Measurements from ENCODE around the gene FOXP1. TPM values are rescaled to one million over a fixed set of nuclear protein-coding genes. Genes with fewer than 3 reads are reported as not detected.

FOXP1 gene
- total RNA-seq, 3 donors from 2014 or later = 61.9 to 267 (median 146) TPM

GRCh38 chr3:71348001-71348632 is 235.4 kb downstream of the FOXP1 start:
- Histone ChIP-seq H3K36me3 (no peaks in the 10 kb centered on the region), H3K27me3 (no peaks in the 10 kb centered on the region), H3K4me1 (no peaks in the 10 kb centered on the region), H3K9me3 (no peaks in the 10 kb centered on the region), H3K27ac (no peak overlapping the region), H3K4me3 (no peak overlapping the region)
- TF ChIP-seq POLR2AphosphoS5 (IDR thresholded peaks at IDR 0.05) = no peak
- no peak for TF ChIP-seq POLR2A (IDR thresholded peaks at IDR 0.05)
- no peak for TF ChIP-seq CTCF (IDR thresholded peaks at IDR 0.05)
- no peak for DNase-seq (ENCODE audit: low spot score in 2 of 2)
- intact Hi-C loops (cut with DNase I; ENCODE audit: low total_unique reads) = no loop called here

GRCh38 chr3:71346061-71346460 is 237.5 kb downstream of the FOXP1 start:
- Histone ChIP-seq H3K36me3 (no peaks in the 10 kb centered on the region), H3K4me1 (no peaks in the 10 kb centered on the region), H3K27ac (no peak overlapping the region), H3K27me3 (no peaks in the 10 kb centered on the region), H3K4me3 (no peak overlapping the region), H3K9me3 (no peaks in the 10 kb centered on the region)
- no peak for DNase-seq (ENCODE audit: low spot score in 2 of 2)
- intact Hi-C loops (cut with DNase I; ENCODE audit: low total_unique reads) = no loop called here
- TF ChIP-seq POLR2A (IDR thresholded peaks at IDR 0.05) (no peak), POLR2AphosphoS5 (IDR thresholded peaks at IDR 0.05) (no peak)

GRCh38 chr3:71345429-71346040 is 238.0 kb downstream of the FOXP1 start:
- no peak for DNase-seq (ENCODE audit: low spot score in 2 of 2)
- Histone ChIP-seq H3K36me3 (no peaks in the 10 kb centered on the region), H3K27me3 (no peaks in the 10 kb centered on the region), H3K4me1 (no peaks in the 10 kb centered on the region), H3K4me3 (no peak overlapping the region), H3K9me3 (no peaks in the 10 kb centered on the region), H3K27ac (no peak overlapping the region)
- intact Hi-C loops (cut with DNase I; ENCODE audit: low total_unique reads) = no loop called here
- TF ChIP-seq POLR2A (IDR thresholded peaks at IDR 0.05) (no peak), CTCF (IDR thresholded peaks at IDR 0.05) (no peak)

- Histone ChIP-seq H3K36me3 (no peaks in the 10 kb centered on the region), H3K27ac (no peak overlapping the region), H3K4me1 (no peaks in the 10 kb centered on the region), H3K27me3 (no peaks in the 10 kb centered on the region), H3K4me3 (no peak overlapping the region), H3K9me3 (no peaks in the 10 kb centered on the region)
- TF ChIP-seq POLR2A (IDR thresholded peaks at IDR 0.05) (no peak), CTCF (IDR thresholded peaks at IDR 0.05) (no peak), POLR2AphosphoS5 (IDR thresholded peaks at IDR 0.05) (no peak)
- DNase-seq (ENCODE audit: low spot score in 2 of 2) = no peak
- intact Hi-C loops (cut with DNase I; ENCODE audit: low total_unique reads) = no loop called here
These were observed 241.8 kb downstream of the FOXP1 start for GRCh38 chr3:71341721-71342120.

GRCh38 chr3:71339049-71339448 is 244.5 kb downstream of the FOXP1 start:
- Histone ChIP-seq H3K27ac (no peak overlapping the region), H3K4me3 (no peak overlapping the region), H3K9me3 (no peaks in the 10 kb centered on the region), H3K27me3 (no peaks in the 10 kb centered on the region), H3K36me3 (no peaks in the 10 kb centered on the region), H3K4me1 (no peaks in the 10 kb centered on the region)
- no peak for TF ChIP-seq CTCF (IDR thresholded peaks at IDR 0.05)
- no peak for TF ChIP-seq POLR2A (IDR thresholded peaks at IDR 0.05)
- no peak for TF ChIP-seq POLR2AphosphoS5 (IDR thresholded peaks at IDR 0.05)
- DNase-seq (ENCODE audit: low spot score in 2 of 2) = no peak
- intact Hi-C loops (cut with DNase I; ENCODE audit: low total_unique reads) = no loop called here

Measured in breast epithelium (tissue), 4 donors.